Right lung (tissue), 5 donors: ENCODE measurements around the gene GNB5. TPM values are rescaled to one million over a fixed set of nuclear protein-coding genes. Genes with fewer than 3 reads are reported as not detected.

Source experiments
- DNase-seq, 2 donors: peaks; one replicate each; pipeline ENCODE4 v3.0.0-alpha.2; 2013
- polyA plus RNA-seq, 5 donors: library from polyadenylated mRNA; unstranded; fragments of 120-200 nt; gene quantifications; one replicate each; pipeline versions ENCODE4 v1.2.1 to v1.2.3, GENCODE V29; 2013; ENCODE audit warnings: inconsistent platforms in 1 of 5, low replicate concordance in 1 of 5; ENCODE audit not compliant: insufficient read length in 5 of 5, insufficient read depth in 1 of 5

GNB5 gene
- polyA plus RNA-seq, 5 donors: 10.6 to 16.0 (median 13.5) TPM

DNA sequence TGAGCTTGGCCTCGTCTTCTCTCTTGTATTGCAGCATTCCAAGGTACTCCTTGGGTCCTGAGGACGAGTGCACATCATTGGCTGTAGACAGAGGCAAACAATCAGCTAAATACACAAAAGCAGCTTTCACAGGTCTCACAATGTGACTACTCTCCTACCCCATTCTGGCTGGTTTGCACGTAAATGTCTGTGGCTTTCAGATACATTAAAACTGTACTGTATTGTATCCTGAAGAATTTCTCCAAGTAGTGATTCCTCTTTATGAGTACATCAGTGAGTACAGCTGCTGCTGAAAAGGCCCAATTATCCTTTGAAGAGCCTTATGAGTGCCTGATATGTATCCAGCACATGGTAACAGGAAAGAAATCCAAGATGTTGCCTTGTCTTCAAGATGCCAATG, 22.0 kb upstream of the GNB5 start:
- DNase-seq: no peak

DNA sequence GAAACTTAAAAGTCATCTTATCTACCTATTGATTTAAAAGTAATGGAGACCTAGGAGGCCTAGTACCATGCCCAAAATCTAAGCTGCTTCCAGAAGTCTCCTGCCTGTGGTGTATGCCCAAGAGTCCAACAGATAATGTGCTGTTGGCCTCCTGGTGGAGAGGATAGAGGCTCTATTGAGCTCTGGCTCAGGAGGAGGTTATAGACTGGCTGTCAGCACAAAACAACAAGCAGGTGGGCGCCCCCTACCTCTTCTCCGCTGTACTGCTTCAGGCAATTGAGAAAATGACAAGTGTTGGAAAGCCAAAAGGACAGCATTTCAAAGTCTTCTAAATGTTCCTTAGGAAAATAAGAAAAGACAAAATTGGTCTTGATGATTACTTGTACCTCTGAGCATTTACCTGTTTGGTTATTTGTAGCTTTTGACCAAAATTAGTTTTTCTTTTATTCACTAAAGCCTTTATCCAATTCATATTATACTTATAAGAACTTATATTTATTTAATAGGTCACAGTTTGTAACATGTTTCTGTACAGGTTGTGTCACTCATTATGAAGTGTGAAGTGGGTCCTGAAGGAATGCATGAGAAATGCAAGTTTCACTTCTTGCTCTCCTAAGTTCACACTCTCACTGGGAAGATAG, 17.2 kb upstream of the GNB5 start:
- DNase-seq: no peak

DNA sequence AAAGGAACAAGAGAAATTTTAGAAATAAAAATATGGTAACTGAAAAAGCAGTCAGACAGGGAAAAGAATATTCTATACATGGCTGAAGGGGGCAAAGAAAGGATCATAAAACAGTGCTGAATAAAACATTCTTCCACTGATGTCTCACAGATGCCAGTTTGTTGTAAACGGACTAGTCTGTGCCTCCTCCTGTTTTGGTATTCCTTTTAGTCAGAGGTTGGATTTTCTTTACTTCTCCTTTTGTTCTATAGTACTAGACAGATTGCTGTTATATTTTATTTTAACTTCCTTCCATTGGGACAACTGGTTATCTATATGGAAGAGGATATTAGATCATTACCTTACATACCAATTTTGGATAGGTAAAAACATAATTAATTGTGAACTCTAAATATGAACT, 16.0 kb upstream of the GNB5 start:
- DNase-seq: no peak

DNA sequence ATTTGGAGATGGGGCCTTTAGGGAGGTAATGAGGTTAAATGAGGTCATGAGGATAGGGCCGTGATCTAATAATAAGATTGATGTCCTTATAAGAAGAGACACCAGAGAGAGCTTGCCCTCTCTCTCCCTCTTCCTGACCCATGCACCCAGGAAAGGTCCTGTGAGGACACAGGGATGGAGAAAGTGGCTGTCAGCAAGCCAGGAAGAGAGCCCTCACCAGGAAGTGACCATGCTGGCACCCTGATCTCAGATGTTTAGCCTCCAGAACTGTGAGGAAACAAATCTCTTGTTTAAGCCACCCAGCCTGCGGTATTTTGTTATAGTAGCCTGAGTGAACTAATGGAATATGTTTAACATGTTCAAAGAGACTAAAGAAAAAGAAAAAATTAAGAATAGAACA, 15.3 kb upstream of the GNB5 start:
- DNase-seq: no peak

DNA sequence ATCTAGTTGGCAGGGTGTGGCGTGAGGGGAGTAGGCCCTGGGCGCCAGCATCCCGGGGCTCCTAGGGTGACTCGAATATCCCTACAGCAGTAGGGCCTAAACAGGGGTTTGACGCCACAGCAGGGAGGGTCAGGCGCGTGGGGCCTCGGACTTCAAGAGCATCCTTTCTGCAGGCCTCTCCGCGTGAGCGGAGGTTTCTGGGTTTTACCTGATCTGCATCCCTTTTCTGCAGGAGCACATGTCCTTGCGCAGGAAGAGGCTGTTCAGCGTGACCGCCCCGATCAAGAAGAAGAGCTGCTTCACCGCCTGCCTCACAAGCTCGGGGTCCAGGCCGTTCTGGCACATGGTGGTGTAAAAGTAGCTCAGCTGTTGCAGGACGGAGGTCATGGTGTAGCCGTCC, 13.5 kb upstream of the GNB5 start:
- no peak for DNase-seq

DNA sequence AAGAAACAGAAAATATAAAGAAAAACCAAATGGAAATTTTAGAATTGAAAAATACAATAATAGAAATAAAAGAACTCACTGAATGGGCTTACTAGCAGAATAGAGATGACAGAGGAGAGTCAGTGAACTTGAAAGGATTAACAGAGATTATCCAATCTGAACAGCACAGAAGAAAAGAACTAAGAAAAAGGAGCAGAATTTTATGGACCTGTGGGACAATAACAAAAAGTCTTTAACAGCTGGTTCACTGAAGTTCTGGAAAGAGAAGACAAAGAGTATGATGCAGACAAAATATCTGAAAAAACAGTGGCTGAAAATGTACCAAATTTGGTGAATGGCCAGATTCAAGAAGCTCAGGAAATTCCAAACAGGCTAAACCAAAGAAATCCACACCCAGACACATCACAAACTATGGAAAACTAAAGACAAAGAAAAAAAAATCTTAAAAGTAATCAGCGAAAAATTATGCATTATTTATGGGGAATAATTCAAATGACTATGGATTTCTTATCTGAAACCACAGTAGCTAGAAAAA, 9.7 kb upstream of the GNB5 start:
- DNase-seq: no peak

DNA sequence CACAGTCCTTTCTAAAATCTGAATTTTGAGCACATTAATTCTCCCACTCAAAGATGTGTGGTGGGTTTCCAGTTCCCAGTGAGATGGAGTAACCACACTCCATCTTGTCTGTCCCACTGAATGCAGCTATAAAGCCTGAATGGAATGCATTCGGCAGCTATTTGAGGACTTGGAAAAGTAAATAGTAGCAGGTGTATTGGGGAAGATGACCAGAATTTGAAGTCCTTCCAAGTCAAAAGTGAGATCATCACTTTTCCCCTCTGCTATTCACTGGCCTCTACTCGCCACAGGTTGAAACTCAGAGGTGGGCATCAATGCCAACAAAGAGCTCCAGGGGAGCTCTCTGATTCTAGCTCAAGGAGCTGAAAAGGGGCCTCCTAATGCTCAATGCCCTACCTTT, 8.1 kb upstream of the GNB5 start:
- DNase-seq: no peak

DNA sequence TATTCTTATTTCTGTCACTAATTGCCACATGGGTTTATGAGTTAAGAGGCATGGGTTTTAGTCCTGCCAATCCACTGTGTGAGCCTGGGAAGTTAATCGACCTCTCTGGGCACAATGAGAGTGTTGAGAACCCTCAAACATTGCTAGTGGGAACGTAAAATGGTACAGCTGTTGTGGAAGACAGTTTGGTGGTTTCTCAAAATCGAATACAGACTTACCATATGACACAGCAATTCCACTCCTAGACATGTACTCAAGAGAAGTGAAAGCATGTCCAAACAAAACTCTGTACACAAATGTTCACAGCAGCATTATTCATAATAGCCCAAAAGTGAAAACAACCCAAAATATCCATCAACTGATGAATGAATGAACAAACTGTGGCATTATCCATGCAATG, 5.7 kb upstream of the GNB5 start:
- DNase-seq: no peak

DNA sequence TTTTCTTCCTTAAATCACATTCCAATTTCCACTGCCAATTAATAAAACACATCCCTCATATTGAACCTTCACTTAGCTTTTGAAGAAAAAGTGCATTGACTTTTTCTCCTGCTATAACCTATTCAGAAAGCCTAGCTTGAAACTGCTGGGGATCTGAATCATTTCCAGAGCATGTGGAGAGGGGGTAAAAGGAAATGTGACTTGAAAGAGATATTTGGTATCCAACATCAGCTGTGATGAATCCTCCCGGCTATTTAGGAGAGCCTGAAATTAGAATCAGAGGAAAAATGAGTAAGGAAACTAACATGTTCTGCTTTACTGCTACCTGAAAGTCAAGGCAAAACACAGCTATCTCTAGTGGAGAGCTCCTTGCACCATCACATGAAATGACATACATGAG, 2.6 kb upstream of the GNB5 start:
- no peak for DNase-seq

DNA sequence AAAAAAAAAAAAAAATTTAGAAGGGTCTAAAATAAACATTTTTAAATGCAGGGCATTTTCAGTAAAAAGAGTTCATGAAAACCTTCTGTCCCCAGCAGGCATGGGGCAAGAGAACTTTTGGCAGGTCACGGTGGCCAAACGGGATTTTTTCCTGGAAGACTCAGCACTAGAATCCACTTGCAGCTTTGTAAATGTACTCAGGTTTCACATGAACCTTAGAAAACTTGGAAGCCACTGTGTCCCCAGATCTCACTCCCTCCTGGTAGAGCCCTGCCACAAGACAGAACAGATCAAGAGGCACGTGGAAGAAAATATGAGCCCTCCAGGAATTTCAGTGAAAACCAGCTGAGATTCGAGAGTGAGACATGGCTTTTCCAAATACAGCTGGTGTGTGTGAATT, 2.1 kb upstream of the GNB5 start:
- no peak for DNase-seq

DNA sequence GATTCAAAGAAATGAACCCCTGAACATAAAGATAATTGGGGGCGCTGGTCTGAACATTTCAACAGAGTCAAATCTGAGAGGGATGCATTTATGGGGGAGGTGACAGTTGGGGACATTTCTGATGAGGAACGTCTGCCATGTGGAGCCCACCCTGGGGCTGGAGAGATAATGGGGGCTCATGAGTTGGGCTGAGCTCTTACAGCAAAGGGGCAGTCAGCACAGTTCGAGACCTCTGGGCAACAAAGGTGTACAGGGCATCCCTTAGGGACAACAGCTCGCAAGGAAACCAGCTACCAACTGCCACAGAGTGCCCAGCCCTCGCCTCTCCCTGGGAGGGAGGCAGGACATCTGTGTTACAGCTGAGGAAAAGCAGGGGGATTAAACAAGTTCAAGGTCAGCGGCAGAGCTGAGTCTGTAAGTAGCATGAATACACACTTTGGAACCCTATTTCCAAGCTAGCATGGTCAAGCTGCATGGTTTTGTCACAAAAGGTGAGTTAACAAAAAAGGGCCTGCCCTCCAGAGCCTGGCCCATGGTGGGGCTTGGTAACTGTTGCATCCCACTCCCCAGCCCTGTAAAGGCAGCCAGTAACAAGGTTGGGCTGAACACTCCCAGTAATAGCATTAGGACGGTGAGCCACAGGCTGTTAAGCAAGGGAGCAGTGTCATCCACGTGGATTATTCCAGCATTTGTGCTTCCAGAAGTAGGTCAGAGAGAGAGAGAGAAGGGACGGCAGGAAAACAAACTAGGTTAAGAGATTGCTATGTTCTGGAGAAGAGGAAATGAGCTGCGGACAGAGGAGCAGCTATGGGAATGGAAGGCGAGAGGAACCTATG, 4.3 kb downstream of the GNB5 start:
- no peak for DNase-seq

DNA sequence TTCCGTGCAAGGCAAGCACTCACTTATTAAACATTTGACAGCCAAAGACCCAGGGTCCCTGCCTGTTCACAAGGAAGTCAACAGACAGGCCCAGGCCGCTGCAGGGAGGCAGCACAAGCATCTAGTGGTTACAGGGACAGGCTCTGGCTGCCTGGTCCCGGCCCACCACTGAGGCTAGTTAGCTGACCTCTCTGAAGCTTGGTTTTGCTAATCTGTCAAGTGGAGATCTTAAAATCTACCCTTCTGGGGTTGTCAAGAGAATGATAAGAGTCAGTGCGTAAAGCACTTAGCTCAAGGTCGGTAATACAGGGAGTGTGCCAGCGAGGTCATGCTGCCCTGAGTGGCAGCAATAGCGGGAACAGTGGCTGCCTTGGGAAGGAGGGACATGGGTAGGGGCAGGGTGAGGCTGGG, 6.0 kb downstream of the GNB5 start:
- no peak for DNase-seq

DNA sequence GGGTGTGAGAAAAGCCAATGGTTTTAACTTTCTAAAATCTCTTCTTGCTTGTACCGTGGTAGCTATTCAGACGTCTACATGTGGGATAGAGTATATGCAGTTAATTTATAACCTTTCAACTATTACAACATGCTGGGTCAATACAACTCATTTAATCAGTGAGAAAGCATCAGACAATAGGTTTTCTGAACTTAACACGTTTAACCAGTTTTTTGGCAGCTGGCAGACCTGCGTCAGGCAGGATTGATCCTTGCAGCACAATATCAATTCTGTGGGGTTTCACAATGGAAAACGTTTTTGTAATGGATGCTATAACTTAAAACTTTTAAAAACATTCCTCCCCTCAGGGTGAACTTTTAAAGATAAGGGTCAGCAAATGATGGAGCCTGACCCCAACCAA, 6.5 kb downstream of the GNB5 start:
- no peak for DNase-seq

DNA sequence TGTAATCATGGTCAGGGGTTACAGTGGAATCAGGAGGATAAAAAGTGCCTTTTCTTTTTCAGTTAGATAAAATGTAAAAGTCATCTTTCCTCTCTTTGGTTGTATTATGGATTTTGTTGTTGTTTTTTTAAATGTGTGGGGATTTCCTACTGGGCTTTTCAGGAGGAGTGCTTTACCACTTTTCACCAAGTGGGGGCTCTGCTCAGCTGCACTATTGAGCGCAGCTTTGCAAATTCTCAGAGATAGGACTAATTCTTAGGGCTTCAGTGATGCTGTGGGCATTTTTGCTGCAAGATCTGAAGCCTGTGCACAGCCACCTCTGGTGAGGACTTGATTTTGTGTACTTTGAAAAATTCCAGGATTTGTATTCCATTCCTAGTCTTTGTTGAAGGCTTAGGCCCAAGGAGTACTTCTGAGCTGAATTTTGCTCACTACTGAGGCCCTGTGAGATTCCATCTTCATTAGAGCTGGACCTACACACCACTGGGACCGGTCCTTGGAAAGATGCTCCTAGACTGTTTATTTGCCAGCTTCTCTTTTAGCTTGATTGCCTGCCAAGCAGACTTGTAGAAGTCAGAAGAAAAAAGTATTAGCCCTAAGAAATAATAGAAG, 7.5 kb downstream of the GNB5 start:
- DNase-seq: no peak

DNA sequence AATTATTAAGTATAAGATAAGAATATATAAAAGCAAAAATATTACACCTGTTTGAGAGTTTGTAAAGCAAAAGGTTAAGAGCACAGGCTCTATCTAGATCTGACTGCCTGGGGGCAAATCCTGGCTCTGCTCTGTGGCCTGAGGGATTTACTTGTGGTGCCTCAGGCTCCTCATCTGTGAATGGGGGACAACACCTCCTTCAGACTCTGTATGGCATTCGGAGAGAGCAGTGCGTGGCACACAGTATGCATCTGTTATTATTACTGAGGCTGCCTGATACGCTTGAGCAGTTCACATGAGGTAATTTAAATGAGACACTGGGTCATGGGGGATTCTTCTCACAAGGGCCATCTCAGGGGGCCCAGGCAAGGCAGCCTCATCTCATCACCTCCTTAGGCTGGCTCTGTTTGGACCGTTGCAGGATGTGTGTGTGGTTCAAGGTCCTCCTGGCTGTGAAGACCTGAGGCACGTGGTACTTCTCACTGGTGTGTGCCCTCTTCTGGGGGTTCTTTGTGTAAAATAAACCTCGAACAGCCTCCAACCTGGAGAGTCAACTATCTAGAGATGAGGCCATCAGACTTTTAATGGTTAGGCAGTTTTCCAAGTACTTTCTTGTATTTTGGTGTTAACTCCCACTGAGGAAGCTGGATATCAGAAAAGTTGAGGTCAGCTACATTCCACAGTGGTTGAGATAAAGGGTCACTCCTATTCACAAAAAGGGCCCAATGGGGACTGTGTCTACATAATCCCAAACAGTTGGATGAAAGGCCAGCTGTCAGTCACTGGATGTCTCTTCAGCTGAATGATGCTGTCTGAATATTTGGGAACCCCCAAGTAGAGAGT, 9.0 kb downstream of the GNB5 start:
- no peak for DNase-seq

DNA sequence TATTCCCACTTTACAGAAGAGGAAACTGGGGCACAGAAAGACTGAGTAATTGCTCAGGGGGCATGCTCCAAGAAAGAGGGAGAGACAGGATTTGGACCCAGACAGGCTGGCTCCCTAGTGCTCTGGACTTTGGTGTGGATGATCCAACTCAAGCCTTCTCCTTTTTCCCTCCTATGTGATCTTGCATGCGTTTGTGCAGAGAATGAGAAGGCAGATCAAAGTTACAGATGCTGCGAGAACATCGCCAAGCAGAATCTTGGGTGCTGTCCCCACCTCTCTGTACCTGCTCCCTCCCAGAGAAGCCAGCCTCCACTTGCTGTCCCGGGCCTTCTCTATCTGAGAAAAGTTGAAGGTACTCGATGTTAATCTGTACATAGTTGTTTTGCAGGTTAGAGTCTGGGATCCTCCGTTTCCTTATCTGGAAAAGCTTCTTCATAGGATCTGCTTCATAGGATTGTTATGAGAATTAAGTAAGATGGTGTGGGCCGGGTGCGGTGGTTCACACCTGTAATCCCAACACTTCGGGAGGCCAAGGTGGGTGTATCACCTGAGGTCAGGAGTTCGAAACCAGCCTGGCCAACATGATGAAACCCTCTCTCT, 10.2 kb downstream of the GNB5 start:
- DNase-seq: no peak

DNA sequence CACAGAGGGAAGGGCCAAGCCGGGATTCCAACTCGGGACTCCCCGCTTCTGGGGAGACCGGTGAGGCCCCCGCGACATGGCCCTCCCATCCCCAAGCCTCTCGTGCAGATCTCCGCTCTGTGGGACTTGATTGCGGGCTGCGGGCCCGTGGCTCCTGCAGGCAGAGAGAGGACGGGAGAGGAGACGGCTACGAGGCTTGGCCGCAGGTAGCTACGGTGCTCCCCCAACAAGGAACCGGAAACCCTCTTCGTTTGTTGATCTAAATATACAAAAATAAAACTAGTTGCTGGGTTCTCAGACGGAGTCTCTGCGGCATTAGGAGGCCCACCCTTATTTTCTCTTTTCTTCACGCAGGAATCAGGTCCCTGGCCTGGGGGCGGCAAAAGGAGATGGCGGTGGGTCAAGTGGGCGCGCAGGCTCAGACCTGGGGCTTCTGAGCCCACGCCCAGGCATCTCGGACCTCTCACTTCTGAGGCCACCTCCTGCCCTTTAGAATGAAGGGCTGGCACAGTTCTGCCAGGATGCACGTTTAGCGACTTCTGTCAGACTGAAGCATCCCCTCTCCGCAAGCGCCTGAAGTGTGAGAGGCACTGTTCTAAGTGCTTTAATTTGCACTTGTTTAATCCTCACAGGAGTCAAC, 10.9 kb downstream of the GNB5 start:
- no peak for DNase-seq

DNA sequence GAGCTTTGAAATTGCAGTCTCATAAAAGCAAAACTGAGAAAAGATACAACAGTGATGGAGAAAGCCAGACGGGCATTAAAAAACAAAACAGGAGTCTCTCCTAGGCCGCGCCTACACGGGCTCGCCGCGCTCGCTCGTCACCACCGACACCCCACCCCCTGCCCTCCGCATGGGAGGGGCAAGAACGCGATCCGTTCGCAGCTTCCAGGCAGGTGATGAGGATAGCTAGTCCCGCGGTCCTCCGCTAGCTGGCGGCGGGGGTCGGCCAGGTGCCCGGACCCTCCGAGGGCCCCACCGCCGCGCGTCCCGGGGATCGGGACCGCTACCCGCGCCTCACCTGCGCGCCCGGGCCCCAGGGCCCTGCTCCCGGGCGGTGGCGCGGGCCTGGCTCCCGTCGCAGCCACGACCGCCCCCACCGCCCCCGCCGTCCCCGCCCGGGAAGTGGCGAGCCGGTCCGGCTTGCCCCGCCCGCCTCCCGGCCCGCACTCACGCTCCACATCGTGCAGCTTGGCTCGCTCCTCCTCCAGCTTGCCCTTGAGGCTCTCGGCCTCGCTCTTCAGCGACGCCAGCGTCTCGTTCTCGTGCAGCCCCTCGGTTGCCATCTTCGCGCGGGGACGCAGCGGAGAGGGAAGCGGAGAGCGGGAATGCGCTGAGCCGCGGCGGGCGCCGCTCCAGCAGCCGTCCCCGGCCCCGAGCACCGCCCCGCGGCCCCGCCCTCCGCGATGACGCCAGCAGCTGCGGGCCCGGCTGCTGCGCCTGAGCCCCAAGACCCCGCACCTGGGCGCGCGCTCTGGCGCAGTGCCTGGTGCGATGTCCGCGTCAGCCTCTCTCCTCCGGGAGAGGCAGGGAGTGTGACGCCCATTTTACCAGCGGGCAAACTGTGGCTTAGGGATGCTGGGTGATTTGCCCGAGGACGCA, 11.7 kb downstream of the GNB5 start:
- DNase-seq: peak; percentile 81 to 82

DNA sequence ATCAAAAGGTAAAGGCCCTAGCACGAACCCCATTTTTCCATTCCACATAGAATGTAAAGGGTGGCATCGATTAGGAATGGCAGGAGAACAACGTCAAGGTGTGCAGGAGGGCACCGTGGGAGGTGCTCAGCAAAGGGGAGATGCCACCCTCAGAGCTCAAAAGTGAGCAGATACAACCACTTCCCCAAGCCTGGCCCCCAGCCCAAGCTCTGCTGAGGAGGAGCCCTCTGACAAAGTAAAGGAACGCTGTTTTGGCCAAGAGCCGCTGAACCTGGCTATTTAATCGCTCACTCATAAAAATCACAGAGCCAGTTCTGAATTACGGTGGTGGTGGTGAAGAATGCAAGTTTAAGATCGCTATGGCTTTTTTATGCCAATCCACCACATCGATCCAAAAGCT, 12.4 kb downstream of the GNB5 start:
- DNase-seq: no peak

DNA sequence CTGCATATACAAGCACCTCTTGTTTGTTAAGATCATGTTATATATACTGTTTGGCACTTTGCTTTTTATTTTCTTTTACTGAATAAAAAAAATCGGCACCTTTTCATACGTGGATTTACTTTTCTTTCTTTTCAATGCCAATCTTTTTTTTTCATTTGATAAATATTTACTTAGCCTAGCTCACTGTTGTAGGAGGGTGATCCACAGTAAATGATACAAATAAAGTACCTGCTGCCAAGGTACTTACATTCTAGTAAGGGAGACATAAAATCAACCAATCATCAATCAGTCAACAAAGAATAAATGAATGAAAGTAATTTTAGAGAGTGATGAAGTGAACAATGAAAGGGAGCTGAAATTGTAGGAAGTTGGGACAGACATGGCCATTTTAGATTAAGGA, 18.3 kb downstream of the GNB5 start:
- DNase-seq: no peak
